ENCODE data around the gene BFSP2. TPM values are rescaled to one million over a fixed set of nuclear protein-coding genes. Genes with fewer than 3 reads are reported as not detected.
A peak's percentile ranks its signal among the peaks of the same experiment; 100 is the strongest.

BFSP2 gene
- total RNA-seq, 1 experiment from 2014 or later, result not detected

DNA sequence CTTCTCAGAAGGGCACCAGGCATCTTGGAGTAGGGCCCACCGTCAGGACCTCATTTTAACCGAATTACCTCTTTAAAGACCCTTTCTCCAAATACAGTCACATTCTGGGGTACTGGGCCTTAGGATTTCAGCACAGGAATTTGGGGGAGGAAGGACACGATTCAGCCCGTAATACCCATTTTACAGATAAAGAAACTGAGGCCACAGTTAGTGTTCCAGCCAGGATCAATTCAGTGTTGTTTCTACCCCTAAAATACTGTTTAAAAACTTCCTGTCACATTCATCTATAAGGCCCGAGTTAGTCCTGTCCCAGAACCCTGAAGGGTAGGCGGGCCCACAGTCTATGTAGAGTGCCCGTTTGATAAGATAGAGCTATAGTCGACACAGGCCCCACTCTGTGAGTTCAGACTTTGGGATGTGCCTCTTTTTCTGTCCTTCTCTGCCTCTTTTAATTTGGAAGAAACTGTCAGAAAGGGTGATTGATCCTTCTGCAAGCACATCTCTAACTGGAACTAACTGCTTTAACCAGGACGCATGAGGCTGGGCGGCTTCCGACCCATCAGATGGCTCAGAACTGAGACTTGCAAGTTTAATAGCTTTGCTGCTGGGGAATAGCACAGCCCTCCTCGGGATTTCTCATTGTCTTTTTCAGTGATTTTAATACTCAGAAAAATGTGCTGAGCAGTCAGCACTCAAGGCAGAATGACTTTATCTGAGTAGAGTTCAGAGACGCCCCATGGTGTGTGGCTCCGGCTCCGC lies 19.5 kb downstream of the BFSP2 start:
- Histone ChIP-seq H3K9me3 (replicated peaks) (no peaks in the 10 kb centered on the region), H3K4me1 (peaks cover 2% of the 10 kb centered on the region; the same call in 1 of the 2 replicates), H3K36me3 (no peaks in the 10 kb centered on the region), H3K27me3 (no peaks in the 10 kb centered on the region), H3K27ac (no peak overlapping the region), H3K4me3 (no peak overlapping the region)
- DNase-seq, result no peak

DNA sequence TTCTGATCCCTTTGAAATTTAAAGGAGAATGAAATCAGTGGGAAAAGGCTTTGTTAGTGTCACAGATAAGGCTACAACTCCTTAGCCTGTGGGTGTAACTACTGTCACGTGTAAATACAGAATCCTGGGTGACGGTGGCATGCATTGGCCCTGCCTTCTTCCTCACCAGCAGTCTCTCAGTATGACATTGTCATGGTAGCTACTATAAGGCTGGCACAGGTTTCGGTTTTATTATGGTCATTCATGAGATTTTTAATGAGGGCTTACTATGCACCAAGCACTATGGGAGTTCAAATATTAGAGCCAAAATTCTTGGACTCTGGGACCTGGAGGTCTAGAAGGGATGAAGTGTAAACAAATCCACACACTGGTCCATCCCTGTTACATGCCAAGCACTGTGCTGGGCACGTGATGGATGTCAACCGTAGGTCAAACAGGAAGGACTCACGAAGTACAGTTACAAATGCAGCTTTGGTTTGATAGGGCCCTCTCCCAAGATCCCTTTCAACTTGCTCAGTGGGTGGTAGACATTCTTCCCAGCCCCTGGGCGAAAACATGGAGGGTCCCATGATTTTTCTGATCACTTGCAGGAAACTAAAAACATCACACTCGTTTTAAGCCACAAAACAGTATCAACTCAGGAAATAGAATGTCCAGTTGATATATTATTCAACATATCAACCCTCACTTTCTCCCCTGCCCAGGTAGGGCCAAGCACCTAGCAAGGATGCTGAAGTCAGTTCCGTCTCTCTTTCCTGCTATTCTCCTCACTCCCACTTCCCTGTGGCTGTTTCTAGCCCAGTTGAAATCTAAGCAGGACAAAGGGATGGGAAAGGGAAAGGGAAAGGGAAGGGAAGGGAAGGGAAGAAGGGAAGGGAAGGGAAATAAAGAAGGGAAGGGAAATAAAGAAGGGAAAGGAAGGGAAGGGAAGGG lies 25.3 kb downstream of the BFSP2 start:
- Histone ChIP-seq H3K36me3 (no peaks in the 10 kb centered on the region), H3K4me1 (peaks cover 2% of the 10 kb centered on the region; the same call in 1 of the 2 replicates), H3K27ac (no peak overlapping the region), H3K9me3 (replicated peaks) (no peaks in the 10 kb centered on the region), H3K4me3 (no peak overlapping the region), H3K27me3 (no peaks in the 10 kb centered on the region)
- no peak for DNase-seq

DNA sequence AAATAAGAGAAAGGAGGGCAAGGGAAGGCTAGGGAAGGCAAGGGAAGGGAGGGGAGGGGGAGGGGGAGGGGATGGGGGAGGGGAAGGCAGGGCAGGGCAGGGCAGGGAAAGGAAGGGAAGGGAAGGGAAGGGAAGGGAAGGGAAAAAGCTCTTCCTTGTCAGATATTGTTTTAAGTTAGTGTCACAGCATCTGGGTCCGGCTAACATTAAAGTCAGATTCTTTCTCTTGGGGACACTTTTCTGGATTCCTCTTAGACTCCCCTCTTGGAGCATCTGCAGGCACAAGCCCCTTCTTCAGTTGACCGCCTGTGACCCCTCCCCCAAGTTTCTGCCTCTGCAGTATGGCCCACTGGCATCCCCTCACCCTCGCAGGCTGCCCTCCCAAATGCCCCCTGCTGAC lies 26.0 kb downstream of the BFSP2 start:
- Histone ChIP-seq H3K9me3 (replicated peaks) (no peaks in the 10 kb centered on the region), H3K4me3 (no peak overlapping the region), H3K4me1 (peaks cover 2% of the 10 kb centered on the region; the same call in 1 of the 2 replicates), H3K27me3 (no peaks in the 10 kb centered on the region), H3K27ac (no peak overlapping the region), H3K36me3 (no peaks in the 10 kb centered on the region)
- no peak for DNase-seq

DNA sequence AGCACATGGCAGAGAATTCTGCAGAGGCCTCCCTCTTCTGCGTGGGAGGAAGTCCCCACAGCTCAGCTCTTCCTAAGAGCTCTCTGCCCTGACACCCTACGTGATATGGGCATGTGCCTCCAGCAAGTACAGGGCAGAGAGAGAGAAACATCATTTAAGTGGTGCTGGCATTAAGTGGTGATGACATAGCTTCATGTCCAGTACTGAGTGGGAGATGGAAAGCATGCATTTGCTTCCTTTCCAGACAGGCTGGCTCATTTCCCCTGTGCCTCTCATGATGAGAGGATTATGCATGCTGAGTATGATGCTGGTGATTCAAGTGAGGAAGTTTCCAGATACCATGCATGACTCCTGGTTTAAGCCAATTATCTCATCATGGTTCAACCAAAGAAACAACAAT lies 26.9 kb downstream of the BFSP2 start:
- Histone ChIP-seq H3K27me3 (no peaks in the 10 kb centered on the region), H3K9me3 (replicated peaks) (no peaks in the 10 kb centered on the region), H3K27ac (no peak overlapping the region), H3K36me3 (no peaks in the 10 kb centered on the region), H3K4me1 (peaks cover 2% of the 10 kb centered on the region; the same call in 1 of the 2 replicates), H3K4me3 (no peak overlapping the region)
- DNase-seq, result no peak

DNA sequence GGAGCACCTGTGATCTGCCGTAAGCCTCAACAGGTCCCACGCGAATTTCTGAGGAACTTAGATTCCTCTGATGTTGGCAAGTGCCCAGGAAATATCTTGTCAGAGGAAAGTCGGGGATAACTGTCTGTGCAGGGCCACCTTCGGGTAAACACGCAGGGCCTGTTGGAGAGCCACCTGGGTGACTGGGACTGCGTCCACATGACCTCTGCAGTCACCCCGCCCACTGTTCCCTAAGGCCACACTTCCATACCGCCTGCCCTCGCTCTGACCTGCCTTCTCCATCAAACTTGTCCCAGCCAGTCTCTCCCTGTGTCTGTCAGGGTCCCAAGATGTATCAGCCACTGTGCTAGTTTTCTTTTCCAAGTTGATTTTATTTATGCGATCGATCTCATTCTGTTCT lies 28.7 kb downstream of the BFSP2 start:
- no peak for DNase-seq
- no peak overlapping the region for H3K4me3 ChIP-seq
- no peaks in the 10 kb centered on the region for H3K27me3 ChIP-seq
- no peaks in the 10 kb centered on the region for H3K36me3 ChIP-seq
- no peaks in the 10 kb centered on the region for H3K9me3 ChIP-seq (replicated peaks)
- no peak overlapping the region for H3K27ac ChIP-seq
- peaks cover 2% of the 10 kb centered on the region; the same call in 1 of the 2 replicates for H3K4me1 ChIP-seq

DNA sequence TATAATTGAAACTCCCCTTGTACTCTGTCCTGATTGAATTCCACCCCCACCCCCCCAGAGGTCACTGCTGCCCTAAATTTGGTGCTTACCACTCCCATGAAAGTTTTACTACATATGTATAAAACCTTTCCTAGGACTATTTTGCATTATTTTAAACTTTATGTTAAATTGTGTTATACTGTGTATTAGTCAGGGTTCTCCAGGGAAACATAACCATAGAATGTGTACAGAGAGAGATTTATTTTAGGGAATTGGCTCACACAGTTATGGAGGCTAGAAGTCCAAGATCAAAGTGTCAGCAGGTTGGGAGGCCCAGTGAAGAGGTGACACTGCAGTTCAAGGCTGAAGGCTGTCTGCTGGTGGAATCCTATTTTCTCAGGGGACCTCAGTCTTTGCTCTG lies 29.2 kb downstream of the BFSP2 start:
- H3K36me3 ChIP-seq, result no peaks in the 10 kb centered on the region
- no peak for DNase-seq
- no peak overlapping the region for H3K27ac ChIP-seq

DNA sequence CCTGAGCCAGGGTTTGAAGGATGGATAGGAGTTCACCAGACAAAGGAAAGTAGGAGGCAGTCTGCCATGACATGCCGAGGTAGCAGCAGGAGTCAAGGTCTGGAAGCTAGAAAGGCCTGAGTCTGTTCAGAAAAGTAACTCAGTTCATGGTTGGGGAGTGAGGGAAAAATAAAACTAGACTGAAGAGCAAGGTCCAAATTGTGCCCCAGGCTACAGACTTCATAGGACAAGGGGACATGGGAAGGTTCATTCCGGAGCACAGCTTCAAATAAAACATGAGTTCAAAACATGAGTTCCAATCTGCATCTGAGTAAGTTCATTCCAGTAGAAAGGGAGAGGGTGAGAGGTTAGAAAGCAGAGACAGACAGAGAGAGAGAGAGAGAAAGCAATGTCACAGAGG lies 39.7 kb downstream of the BFSP2 start:
- H3K4me3 ChIP-seq, result no peak overlapping the region
- H3K4me1 ChIP-seq, result no peaks in the 10 kb centered on the region
- DNase-seq, result no peak
- no peak overlapping the region for H3K27ac ChIP-seq
- H3K27me3 ChIP-seq, result no peaks in the 10 kb centered on the region
- no peaks in the 10 kb centered on the region for H3K36me3 ChIP-seq
- 0 out of 2 replicates have a peak, but pooled peaks cover 2% of the 10 kb centered on the region for H3K9me3 ChIP-seq (replicated peaks)

More for the DNA sequence above, 29.2 kb downstream of the BFSP2 start:
- no peaks in the 10 kb centered on the region for H3K4me1 ChIP-seq
- H3K9me3 ChIP-seq (replicated peaks), result no peaks in the 10 kb centered on the region
- H3K27me3 ChIP-seq, result no peaks in the 10 kb centered on the region
- no peak overlapping the region for H3K4me3 ChIP-seq

DNA sequence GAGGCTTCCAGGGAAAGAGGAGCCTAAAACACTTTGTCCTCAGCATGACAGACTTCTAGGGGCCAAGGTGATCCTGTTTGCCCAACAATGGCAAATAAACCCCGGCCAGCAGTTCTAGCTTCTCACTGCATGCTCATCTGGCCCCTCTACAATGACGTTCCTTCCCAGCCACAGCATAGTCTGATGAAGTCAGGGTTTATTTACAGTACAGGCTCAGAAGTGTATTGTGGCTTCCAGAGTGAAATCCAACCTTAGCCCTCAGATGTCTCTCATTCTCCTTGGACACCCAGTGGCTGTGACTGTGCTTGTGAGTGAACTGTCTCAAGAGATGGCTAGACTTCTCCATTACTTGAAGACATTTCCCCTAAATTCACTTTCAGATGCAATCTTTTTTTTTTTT lies 40.8 kb downstream of the BFSP2 start:
- no peak for DNase-seq
- no peak overlapping the region for H3K4me3 ChIP-seq
- H3K27me3 ChIP-seq, result no peaks in the 10 kb centered on the region
- H3K9me3 ChIP-seq (replicated peaks), result 0 out of 2 replicates have a peak, but pooled peaks cover 2% of the 10 kb centered on the region
- H3K27ac ChIP-seq, result no peak overlapping the region
- H3K36me3 ChIP-seq, result no peaks in the 10 kb centered on the region
- H3K4me1 ChIP-seq, result no peaks in the 10 kb centered on the region

DNA sequence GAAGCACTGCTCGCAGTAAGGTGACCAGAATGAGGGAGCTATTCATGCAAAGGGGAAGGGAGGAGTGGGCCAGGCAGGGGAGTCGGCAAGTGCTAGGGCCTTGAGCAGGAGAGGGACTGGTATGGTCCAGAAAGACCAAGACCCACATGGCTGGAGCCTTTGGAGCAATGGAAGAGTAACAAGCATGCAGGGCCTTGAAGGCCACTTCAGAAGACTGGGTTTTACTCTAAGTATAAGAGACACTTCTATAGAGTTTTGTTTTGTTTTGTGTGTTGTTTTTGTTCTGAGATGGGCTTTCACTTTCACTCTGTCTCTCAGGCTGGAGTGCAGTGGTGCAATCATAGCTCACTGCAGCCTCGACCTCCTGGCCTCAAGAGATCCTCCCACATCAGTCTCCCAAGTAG lies 42.0 kb downstream of the BFSP2 start:
- no peak overlapping the region for H3K27ac ChIP-seq
- H3K27me3 ChIP-seq, result no peaks in the 10 kb centered on the region
- no peaks in the 10 kb centered on the region for H3K4me1 ChIP-seq
- H3K36me3 ChIP-seq, result no peaks in the 10 kb centered on the region
- H3K4me3 ChIP-seq, result no peak overlapping the region
- 0 out of 2 replicates have a peak, but pooled peaks cover 2% of the 10 kb centered on the region for H3K9me3 ChIP-seq (replicated peaks)
- no peak for DNase-seq

DNA sequence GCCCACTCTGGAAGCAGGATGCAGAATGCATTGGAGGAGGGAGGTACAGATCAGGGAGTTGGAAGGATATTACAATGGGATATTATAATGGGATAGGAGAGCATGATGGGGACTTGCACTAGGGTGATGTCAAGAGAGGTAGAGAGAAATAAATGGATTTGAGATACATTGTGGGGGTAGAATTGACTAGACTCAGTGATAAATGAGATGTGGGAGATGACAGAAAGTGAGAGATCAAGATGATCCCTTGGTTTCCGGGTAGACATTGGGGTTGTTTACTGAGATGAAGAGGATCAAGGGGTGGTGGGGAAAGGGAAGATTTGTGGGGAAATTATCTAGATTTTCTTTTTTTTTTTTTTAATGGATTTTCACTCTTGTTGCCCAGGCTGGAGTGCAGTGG lies 42.7 kb downstream of the BFSP2 start:
- H3K27ac ChIP-seq, result no peak overlapping the region
- DNase-seq, result no peak
- no peak overlapping the region for H3K4me3 ChIP-seq
- no peaks in the 10 kb centered on the region for H3K4me1 ChIP-seq
- H3K27me3 ChIP-seq, result no peaks in the 10 kb centered on the region
- no peaks in the 10 kb centered on the region for H3K36me3 ChIP-seq
- 0 out of 2 replicates have a peak, but pooled peaks cover 2% of the 10 kb centered on the region for H3K9me3 ChIP-seq (replicated peaks)

DNA sequence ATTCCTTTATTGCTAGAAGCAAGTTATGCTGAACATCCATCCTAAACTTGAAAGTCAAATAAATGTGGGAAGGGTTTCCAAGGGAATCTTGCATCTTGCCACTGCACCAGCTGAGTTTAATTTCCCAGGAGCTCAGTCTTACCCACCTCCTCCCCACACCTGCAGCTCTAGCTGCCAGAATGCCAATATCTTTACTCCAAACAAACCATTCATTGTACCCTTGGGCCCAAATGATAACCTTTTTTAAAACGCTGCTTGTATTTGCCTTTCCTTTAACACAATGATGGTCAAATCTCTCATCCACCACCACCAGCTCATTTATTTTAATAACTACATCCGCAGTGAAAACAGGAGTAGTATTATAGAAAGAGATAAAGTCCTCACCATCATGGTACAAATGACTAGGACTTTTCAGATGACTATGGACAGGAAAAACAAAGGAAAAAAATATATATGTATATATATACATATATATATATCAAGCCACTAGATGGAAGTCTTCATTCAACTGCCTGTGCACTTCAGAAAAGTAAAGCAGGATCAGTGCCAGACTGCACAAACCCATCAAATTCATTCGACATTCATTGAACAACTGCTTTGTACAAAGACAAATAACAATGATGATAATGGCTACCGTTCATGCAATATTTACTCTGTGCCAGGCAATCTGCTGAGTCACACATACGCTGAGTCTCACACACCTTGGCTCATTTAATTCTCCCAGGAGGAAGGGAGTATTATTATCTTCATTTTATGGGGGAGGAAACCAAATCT lies 44.0 kb downstream of the BFSP2 start:
- Histone ChIP-seq H3K9me3 (replicated peaks) (0 out of 2 replicates have a peak, but pooled peaks cover 2% of the 10 kb centered on the region), H3K27ac (no peak overlapping the region), H3K4me3 (no peak overlapping the region), H3K36me3 (no peaks in the 10 kb centered on the region), H3K27me3 (no peaks in the 10 kb centered on the region), H3K4me1 (no peaks in the 10 kb centered on the region)
- peak in 1 of 2 experiments; percentile 36 for DNase-seq

DNA sequence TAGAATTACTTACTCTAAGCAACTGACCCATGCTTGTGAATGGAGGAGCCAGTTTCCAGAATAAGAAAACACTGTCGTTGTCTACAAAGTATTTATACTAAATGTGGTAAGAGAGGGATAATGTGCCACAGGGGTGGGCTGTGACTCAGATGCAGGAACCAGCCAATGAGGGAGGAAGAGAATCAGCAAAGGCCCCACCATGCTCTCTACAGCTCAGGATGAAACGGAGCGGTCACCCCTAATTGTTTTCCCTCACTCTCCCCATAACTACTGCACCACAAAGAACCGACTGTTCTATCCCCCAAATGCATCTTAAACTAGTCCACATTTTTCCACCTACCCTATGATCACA lies 44.5 kb downstream of the BFSP2 start:
- Histone ChIP-seq H3K36me3 (no peaks in the 10 kb centered on the region), H3K9me3 (replicated peaks) (0 out of 2 replicates have a peak, but pooled peaks cover 2% of the 10 kb centered on the region), H3K27ac (no peak overlapping the region), H3K27me3 (no peaks in the 10 kb centered on the region), H3K4me3 (no peak overlapping the region), H3K4me1 (no peaks in the 10 kb centered on the region)
- DNase-seq, result no peak

DNA sequence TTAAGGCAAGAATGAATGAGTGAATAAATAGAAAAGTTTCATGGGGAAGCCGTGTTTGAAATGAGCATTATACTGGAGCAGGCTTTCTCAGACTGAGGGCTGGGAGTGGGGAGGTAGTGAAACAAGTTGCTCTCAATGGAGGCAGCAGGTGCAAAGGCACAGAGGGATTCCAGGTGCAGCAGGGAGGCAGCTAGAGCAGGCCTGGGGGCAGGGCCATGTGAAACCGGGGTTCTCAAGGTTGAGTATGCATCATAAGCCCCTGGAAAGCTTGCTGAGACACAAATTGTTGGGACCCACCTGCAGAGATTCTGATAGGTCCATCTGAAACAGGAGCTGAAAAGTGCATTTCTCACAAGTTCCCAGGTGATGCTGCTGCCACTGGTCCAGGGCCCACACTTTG lies 45.3 kb downstream of the BFSP2 start:
- Histone ChIP-seq H3K4me3 (no peak overlapping the region), H3K27ac (no peak overlapping the region), H3K36me3 (no peaks in the 10 kb centered on the region), H3K27me3 (no peaks in the 10 kb centered on the region), H3K4me1 (no peaks in the 10 kb centered on the region), H3K9me3 (replicated peaks) (0 out of 2 replicates have a peak, but pooled peaks cover 2% of the 10 kb centered on the region)
- DNase-seq, result no peak

DNA sequence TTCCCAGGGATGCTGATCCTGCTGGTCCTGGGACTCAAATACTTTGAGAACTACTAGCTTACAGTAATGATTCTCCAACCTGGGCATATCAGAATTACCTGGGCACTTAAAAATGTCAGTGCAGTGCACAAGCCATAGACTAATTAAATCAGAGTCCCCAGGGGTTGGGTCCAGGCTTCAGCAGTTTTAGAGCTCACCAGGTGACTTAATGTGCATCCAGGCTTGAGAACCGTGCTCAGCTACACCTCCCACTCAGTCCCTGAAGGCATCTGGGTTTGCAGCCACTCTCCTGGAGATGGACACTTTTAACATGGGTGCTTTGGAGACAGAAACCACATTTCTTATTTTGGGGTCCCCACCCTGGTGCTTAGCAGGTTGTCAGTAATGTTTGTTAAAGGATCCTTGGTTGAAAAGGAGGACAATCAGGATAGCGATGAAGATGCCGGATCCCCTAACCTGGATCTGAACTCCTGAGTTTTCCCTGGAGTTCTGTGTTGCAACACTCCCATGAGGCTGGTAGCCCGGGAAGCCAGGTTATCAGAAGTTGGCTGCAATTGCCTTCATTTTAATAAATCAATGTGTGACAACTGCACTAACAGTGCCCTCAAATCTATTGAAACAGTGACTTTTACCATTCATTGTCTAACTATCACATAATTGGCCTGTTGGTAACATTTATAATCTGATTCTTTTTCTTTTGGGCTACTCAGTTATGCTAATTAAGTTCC lies 48.1 kb downstream of the BFSP2 start:
- DNase-seq, result no peak
- no peaks in the 10 kb centered on the region for H3K36me3 ChIP-seq
- H3K4me3 ChIP-seq, result no peak overlapping the region
- H3K27me3 ChIP-seq, result no peaks in the 10 kb centered on the region
- no peaks in the 10 kb centered on the region for H3K9me3 ChIP-seq (replicated peaks)
- no peak overlapping the region for H3K27ac ChIP-seq
- no peaks in the 10 kb centered on the region for H3K4me1 ChIP-seq
